ENCODE measurements around the gene ACP3. TPM values are rescaled to one million over a fixed set of nuclear protein-coding genes. Genes with fewer than 3 reads are reported as not detected.

The ACP3 gene
- total RNA-seq, 3 donors from 2014 or later (not counting 1 experiment from before 2014, with no cell fraction given), result 0.75 to 2.1 (median 1.7) TPM

DNA sequence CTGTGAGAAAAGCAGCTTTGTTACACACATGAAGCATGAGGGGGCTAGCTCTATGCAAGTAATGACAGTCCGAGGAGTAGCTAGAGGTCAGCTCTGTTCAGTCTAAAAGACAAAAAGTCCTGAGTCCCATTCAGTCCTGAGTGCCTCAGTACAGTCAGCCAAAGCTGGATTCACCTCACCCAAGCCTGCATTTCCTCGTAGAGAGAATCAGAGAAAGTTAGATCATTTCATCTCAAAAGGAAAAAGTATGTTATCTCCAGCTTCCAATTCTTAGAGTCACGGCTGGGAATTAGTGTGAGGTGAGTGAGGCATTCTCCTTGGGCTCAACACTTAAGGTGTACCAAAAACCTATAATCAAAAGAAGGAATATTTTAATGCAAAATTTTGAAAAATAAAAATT, 5.9 kb upstream of the ACP3 start:
- peaks cover 0 to 3% of the 10 kb centered on the region in 2 donors for H3K27me3 Mint-ChIP-seq (ENCODE audit: low read depth in 2 of 2)
- intact Hi-C loops (cut with micrococcal nuclease), result no loop called here

DNA sequence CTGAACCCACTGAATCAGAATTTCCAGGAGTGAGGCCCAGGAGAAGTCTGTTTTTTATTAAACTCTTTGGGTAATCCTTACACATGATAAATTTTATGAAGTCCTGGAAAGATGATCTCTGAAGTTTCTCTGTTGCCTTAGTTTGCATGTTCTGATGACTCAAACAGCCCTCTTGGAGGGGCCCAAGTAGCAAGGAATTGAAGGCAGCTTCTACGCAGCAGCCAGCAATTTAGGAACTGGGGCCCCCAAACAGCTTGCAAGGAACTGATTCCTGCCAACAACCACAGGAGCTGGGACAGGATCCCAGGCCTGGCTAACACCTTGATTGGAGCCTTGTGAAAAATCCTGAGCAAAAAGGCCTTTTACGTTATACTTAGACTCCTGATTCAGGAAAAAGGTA, 5.4 kb upstream of the ACP3 start:
- H3K4me1 ChIP-seq (ENCODE audit: control insufficient read depth, insufficient read depth, low read length), result no peaks in the 10 kb centered on the region
- H3K27ac ChIP-seq (ENCODE audit: low read length), result no peak overlapping the region
- H3K9me3 Mint-ChIP-seq, result no peaks in the 10 kb centered on the region
- H3K27me3 ChIP-seq (ENCODE audit: control insufficient read depth, insufficient read depth, low read length), result no peaks in the 10 kb centered on the region
- no peaks in the 10 kb centered on the region for H3K9me3 ChIP-seq (ENCODE audit: control insufficient read depth, insufficient read depth, low read length)
- H3K36me3 Mint-ChIP-seq, result no peaks in the 10 kb centered on the region
- WGBS (ENCODE audit: insufficient coverage), result 100% methylated on average over 2 of the region's 2 CpGs
- H3K4me3 Mint-ChIP-seq, result no peak overlapping the region
- peaks cover 0 to 3% of the 10 kb centered on the region in 2 donors for H3K27me3 Mint-ChIP-seq (ENCODE audit: low read depth in 2 of 2)
- DNase-seq, result no peak
- TF ChIP-seq, protein P1, sequence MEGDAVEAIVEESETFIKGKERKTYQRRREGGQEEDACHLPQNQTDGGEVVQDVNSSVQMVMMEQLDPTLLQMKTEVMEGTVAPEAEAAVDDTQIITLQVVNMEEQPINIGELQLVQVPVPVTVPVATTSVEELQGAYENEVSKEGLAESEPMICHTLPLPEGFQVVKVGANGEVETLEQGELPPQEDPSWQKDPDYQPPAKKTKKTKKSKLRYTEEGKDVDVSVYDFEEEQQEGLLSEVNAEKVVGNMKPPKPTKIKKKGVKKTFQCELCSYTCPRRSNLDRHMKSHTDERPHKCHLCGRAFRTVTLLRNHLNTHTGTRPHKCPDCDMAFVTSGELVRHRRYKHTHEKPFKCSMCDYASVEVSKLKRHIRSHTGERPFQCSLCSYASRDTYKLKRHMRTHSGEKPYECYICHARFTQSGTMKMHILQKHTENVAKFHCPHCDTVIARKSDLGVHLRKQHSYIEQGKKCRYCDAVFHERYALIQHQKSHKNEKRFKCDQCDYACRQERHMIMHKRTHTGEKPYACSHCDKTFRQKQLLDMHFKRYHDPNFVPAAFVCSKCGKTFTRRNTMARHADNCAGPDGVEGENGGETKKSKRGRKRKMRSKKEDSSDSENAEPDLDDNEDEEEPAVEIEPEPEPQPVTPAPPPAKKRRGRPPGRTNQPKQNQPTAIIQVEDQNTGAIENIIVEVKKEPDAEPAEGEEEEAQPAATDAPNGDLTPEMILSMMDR (IDR thresholded peaks at IDR 0.05), result no peak
- H3K4me1 Mint-ChIP-seq, result no peaks in the 10 kb centered on the region
- intact Hi-C loops (cut with micrococcal nuclease), result no loop called here
- H3K4me3 ChIP-seq (ENCODE audit: low read length), result no peak overlapping the region
- H3K36me3 ChIP-seq (ENCODE audit: control insufficient read depth, insufficient read depth, low read length), result no peaks in the 10 kb centered on the region
- no peak overlapping the region for H3K27ac Mint-ChIP-seq
- ATAC-seq, result no peak

More for the DNA sequence above, 5.9 kb upstream of the ACP3 start:
- Mint-ChIP-seq H3K36me3 (no peaks in the 10 kb centered on the region), H3K4me3 (no peak overlapping the region), H3K27ac (no peak overlapping the region), H3K4me1 (no peaks in the 10 kb centered on the region), H3K9me3 (no peaks in the 10 kb centered on the region)
- Histone ChIP-seq H3K27me3 (ENCODE audit: control insufficient read depth, insufficient read depth, low read length) (no peaks in the 10 kb centered on the region), H3K4me1 (ENCODE audit: control insufficient read depth, insufficient read depth, low read length) (no peaks in the 10 kb centered on the region), H3K4me3 (ENCODE audit: low read length) (no peak overlapping the region), H3K9me3 (ENCODE audit: control insufficient read depth, insufficient read depth, low read length) (no peaks in the 10 kb centered on the region), H3K36me3 (ENCODE audit: control insufficient read depth, insufficient read depth, low read length) (no peaks in the 10 kb centered on the region), H3K27ac (ENCODE audit: low read length) (no peak overlapping the region)
- ATAC-seq (no peak), DNase-seq (no peak)
- TF ChIP-seq, protein P1 (IDR thresholded peaks at IDR 0.05), result no peak
- 83% methylated on average over 2 of the region's 3 CpGs for WGBS (ENCODE audit: insufficient coverage)

GRCh38 chr3:132315851-132316250, 1.4 kb upstream of the ACP3 start:
- peaks cover 0 to 8% of the 10 kb centered on the region in 2 donors for H3K27me3 Mint-ChIP-seq (ENCODE audit: low read depth in 2 of 2)
- H3K9me3 Mint-ChIP-seq, result no peaks in the 10 kb centered on the region

DNA sequence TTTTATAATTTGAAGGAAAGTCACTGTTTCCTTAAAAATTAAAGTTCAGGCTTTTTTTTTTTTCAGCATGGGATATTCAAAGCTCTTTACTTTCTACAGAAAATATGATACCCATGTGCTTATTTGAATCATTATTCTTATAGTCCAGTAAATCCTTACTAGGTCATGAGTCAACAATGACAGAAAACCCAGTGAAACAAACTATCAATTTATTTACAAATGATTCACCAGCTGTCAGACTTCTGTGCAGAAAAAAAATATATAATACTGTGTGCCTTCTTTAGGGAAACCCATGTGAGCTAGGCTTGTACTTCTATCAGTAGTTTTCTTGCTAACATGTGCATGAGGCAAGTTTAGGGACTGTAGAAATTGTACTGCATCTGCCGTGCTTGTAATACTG, 1.2 kb downstream of the ACP3 start:
- peaks cover 0 to 11% of the 10 kb centered on the region in 2 donors for H3K27me3 Mint-ChIP-seq (ENCODE audit: low read depth in 2 of 2)
- ATAC-seq (no peak), DNase-seq (no peak)
- intact Hi-C loops (cut with micrococcal nuclease), result no loop called here
- 71% methylated on average over 1 of the region's 1 CpG for WGBS (ENCODE audit: insufficient coverage)
- H3K4me3 Mint-ChIP-seq, result no peak overlapping the region
- no peaks in the 10 kb centered on the region for H3K9me3 ChIP-seq (ENCODE audit: control insufficient read depth, insufficient read depth, low read length)
- no peaks in the 10 kb centered on the region for H3K4me1 Mint-ChIP-seq
- no peak overlapping the region for H3K27ac Mint-ChIP-seq
- no peaks in the 10 kb centered on the region for H3K27me3 ChIP-seq (ENCODE audit: control insufficient read depth, insufficient read depth, low read length)
- H3K36me3 ChIP-seq (ENCODE audit: control insufficient read depth, insufficient read depth, low read length), result no peaks in the 10 kb centered on the region
- no peaks in the 10 kb centered on the region for H3K36me3 Mint-ChIP-seq
- no peaks in the 10 kb centered on the region for H3K9me3 Mint-ChIP-seq
- no peaks in the 10 kb centered on the region for H3K4me1 ChIP-seq (ENCODE audit: control insufficient read depth, insufficient read depth, low read length)
- H3K27ac ChIP-seq (ENCODE audit: low read length), result no peak overlapping the region
- TF ChIP-seq, protein P1 (IDR thresholded peaks at IDR 0.05), result no peak
- H3K4me3 ChIP-seq (ENCODE audit: low read length), result no peak overlapping the region

More at GRCh38 chr3:132315851-132316250, 1.4 kb upstream of the ACP3 start:
- Mint-ChIP-seq H3K36me3 (no peaks in the 10 kb centered on the region), H3K27ac (no peak overlapping the region), H3K4me3 (no peak overlapping the region), H3K4me1 (no peaks in the 10 kb centered on the region)
- Histone ChIP-seq H3K27ac (ENCODE audit: low read length) (no peak overlapping the region), H3K4me1 (ENCODE audit: control insufficient read depth, insufficient read depth, low read length) (no peaks in the 10 kb centered on the region), H3K27me3 (ENCODE audit: control insufficient read depth, insufficient read depth, low read length) (no peaks in the 10 kb centered on the region), H3K9me3 (ENCODE audit: control insufficient read depth, insufficient read depth, low read length) (no peaks in the 10 kb centered on the region), H3K36me3 (ENCODE audit: control insufficient read depth, insufficient read depth, low read length) (no peaks in the 10 kb centered on the region), H3K4me3 (ENCODE audit: low read length) (no peak overlapping the region)
- ATAC-seq, result no peak
- intact Hi-C loops (cut with micrococcal nuclease), result no loop called here
- TF ChIP-seq, protein P1 (IDR thresholded peaks at IDR 0.05), result no peak
- 89% methylated on average over 1 of the region's 1 CpG for WGBS (ENCODE audit: insufficient coverage)
- no peak for DNase-seq
